Astrocyte of the spinal cord (primary cell): Measurements from ENCODE around the gene DPH2.

Experiments
- DNase-seq: peaks from one replicate; pipeline ENCODE4 v3.0.0; 2011; ENCODE audit warnings: low read depth, low spot score
- H3K4me3 ChIP-seq: 2 replicates; pipeline ENCODE4 v1.5.1; 2011; ENCODE audit warnings: low read depth, mild to moderate bottlenecking, low read length, moderate library complexity
- in situ Hi-C: cut with HindIII; loops from 2 replicates; pipeline ENCODE4 v1.10.0; 2017; ENCODE audit warnings: low sequenced_read_pairs
- TF ChIP-seq, protein P1 (sequence below): IDR thresholded peaks from 2 replicates; pipeline ENCODE4 v1.5.1; 2012; ENCODE audit warnings: low read depth, mild to moderate bottlenecking, low read length, inconsistent platforms

Gene DPH2

DNA sequence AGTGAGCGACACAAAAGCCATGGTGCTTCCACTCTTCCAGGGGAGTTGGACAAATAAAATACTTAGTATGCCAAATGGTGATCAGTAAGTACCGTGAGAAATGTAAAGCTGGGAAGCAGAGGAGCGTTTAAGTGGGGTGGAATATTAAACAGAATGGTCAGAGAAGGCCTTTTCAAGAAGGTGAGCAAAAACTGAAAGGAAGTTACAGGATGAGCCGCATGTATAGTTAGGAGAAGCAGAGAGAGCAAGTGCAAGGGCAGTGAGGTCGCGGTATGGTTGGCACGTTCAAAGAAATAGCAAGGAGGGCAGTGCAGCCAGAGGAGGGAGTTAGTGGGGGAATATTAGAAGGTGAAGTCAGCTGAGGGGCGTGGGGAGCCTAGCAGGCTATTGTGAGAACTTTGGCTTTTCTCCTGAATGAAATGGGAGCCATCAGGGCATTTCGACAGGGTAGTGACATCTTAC lies 4.2 kb downstream of the DPH2 start:
- DNase-seq: no peak
- peak overlapping the region; percentile 84 for H3K4me3 ChIP-seq
- in situ Hi-C loops: no loop called here
- TF ChIP-seq, protein P1, sequence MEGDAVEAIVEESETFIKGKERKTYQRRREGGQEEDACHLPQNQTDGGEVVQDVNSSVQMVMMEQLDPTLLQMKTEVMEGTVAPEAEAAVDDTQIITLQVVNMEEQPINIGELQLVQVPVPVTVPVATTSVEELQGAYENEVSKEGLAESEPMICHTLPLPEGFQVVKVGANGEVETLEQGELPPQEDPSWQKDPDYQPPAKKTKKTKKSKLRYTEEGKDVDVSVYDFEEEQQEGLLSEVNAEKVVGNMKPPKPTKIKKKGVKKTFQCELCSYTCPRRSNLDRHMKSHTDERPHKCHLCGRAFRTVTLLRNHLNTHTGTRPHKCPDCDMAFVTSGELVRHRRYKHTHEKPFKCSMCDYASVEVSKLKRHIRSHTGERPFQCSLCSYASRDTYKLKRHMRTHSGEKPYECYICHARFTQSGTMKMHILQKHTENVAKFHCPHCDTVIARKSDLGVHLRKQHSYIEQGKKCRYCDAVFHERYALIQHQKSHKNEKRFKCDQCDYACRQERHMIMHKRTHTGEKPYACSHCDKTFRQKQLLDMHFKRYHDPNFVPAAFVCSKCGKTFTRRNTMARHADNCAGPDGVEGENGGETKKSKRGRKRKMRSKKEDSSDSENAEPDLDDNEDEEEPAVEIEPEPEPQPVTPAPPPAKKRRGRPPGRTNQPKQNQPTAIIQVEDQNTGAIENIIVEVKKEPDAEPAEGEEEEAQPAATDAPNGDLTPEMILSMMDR: no peak

DNA sequence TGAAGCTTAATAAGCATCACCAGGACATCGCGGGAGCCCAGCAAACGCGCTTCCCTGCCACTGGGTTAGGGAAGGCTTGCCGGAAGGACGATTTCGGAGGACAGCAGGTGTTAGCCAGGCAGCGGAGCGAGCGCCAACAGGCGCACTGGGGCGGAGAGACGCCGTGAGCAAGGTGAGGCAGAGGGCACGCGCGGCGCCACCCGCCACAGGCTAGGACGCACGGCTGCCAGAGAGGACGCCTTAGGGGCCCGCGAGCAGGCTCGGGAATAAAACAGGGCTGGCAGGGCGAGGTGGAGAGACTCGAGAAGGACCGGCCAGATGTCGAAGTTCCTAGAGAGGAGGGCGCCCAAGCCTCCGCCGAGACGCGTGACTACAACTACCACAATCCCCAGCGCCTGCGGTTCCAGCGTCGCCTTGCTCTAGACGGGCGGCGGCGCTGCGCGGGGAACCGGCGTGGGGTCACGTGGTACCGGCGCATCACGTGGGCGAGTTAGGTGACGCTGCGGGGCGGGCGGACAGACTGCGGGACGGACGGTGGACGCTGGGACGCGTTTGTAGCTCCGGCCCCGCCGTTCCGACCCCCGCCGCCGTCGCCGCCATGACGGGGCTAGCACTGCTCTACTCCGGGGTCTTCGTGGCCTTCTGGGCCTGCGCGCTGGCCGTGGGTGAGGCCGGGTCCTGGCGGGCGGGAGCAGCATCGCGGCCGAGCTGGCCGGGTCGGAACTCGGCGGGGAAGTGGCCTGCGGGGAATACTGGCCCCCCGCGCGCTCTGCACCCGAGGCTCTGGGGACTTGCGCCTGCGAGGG lies 4.8 kb downstream of the DPH2 start, which contains the start of gene ATP6V0B:
ATP6V0B (plus strand) TSS at position 518 of the 806 bp plus-strand sequence; CDS start at position 599, 81 bp downstream.
- TF ChIP-seq, protein P1: peak; percentile 11
- in situ Hi-C loops: no loop called here
- H3K4me3 ChIP-seq: peak within 1 kb of the TSS; percentile 84
- peak; percentile 93 for DNase-seq

DNA sequence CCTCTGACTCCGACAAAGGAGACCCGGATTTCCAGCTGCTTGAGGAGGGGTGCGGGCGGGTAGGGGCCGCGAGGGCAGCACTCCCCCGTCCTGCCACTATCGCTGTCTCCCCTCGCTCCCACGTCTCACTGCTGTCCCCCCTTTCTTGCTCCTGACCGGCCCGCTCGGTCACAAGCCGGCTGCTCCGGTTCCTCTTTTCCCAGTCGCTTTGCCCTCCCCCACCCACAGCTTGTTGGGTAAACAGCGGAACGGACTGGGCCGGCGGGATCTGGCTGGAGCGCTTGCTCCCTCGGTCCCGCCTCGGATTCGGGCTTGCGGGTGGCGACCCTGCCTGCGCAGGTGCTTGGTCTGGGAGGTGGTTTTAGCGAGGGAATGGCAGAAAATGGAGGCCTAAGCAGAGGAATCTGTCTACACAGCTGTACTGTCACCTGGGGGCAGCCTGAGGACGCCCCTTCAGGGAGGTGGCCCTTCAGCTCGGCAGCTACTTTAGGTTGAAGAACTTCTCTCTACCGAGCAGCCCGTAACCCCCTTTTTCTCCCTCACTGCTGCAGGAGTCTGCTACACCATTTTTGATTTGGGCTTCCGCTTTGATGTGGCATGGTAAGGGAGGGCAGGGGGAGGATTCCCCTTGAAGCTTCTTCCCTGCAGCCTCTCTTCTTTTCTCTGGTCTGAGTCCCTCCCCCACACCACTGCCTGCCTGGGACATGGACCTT lies 5.6 kb downstream of the DPH2 start:
- H3K4me3 ChIP-seq: peak overlapping the region; percentile 84
- TF ChIP-seq, protein P1: no peak
- in situ Hi-C loops: no loop called here
- DNase-seq: no peak

DNA sequence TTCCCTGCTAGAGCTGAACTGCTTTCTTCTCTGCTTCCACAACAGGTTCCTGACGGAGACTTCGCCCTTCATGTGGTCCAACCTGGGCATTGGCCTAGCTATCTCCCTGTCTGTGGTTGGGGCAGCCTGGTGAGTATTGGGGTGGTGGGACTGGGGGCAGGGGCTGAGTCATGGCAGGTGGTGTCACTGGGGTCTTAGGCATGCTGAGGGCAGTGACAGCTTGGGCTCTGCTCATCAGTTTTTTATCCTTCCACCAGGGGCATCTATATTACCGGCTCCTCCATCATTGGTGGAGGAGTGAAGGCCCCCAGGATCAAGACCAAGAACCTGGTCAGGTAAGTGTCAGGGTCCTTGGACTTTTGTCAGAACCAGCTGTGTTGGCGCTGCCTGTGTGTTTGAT lies 6.2 kb downstream of the DPH2 start:
- in situ Hi-C loops: no loop called here
- peak overlapping the region; percentile 84 for H3K4me3 ChIP-seq
- TF ChIP-seq, protein P1: no peak
- DNase-seq: no peak

DNA sequence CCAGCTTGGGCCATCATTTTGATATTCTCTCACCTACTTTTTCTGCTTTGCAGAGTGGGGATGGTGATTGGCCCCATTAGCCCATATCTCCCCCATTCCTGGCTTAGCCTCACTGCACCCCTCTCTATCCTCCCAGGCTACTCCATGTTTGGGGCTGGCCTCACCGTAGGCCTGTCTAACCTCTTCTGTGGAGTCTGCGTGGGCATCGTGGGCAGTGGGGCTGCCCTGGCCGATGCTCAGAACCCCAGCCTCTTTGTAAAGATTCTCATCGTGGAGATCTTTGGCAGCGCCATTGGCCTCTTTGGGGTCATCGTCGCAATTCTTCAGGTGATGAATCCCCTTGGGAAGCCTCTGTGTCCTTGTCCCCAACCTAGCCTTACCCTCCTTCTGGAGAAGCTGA lies 7.1 kb downstream of the DPH2 start:
- H3K4me3 ChIP-seq: no peak overlapping the region
- in situ Hi-C loops: no loop called here
- DNase-seq: no peak
- TF ChIP-seq, protein P1: no peak

DNA sequence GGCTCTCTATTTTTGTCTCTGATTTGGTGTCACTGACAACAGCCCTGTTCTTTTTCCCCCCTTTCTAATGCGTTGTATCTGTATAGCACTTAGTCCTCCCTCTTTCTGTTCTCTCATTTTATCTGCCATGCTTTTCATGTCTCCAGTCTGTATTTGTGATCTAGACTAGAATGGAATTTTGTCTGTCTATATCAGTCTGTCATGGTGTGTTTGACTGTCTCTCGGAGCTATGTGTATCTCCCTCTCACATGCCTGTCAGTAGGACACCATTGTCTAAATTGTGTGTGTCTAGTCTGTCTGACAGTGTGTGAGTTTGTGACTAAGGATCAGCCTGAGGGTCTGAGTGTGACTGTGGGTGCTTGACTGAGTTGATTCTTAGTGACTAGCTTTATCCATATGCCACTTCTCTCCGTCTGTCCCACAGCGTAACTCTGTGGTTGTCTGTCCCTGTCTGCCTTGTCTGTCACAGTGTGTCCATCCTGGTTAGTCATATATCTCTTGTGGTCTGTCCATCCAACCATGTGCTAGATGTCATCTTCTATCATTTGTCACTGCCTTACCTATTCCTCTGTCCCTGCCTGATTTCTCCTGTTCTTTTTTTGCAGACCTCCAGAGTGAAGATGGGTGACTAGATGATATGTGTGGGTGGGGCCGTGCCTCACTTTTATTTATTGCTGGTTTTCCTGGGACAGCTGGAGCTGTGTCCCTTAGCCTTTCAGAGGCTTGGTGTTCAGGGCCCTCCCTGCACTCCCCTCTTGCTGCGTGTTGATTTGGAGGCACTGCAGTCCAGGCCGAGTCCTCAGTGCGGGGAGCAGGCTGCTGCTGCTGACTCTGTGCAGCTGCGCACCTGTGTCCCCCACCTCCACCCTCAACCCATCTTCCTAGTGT lies 7.8 kb downstream of the DPH2 start:
- H3K4me3 ChIP-seq: no peak overlapping the region
- TF ChIP-seq, protein P1: no peak
- in situ Hi-C loops: no loop called here
- no peak for DNase-seq
